OCI-LY1 (cell line): ENCODE data around the gene PPP2R3B.

Experiments used
- H2AFZ ChIP-seq: fragments of 200-600 bp; sonication (generic), shearing (Covaris generic); 2 replicates; pipeline ENCODE4 v1.6.0; 2014; ENCODE audit warnings: antibody characterized with exemption, mild to moderate bottlenecking, low read length
- H3F3A ChIP-seq: fragments of 200-600 bp; sonication (generic), shearing (Covaris generic); 2 replicates; pipeline ENCODE4 v1.6.0; 2014; ENCODE audit warnings: mild to moderate bottlenecking, antibody characterized with exemption, low read length, moderate library complexity; ENCODE audit not compliant: insufficient read depth
- H3K27ac ChIP-seq: fragments of 200-600 bp; sonication (generic); 2 replicates; pipeline ENCODE4 v1.5.1; 2014; ENCODE audit warnings: low read length, mixed run types, mild to moderate bottlenecking, low read depth; ENCODE audit not compliant: poor library complexity, severe bottlenecking
- H3K27me3 ChIP-seq: fragments of 200-600 bp; sonication (generic); 2 replicates; pipeline ENCODE4 v1.6.0; 2014; ENCODE audit warnings: antibody characterized with exemption, mild to moderate bottlenecking, low read length, moderate library complexity; ENCODE audit not compliant: insufficient read depth
- H3K36me3 ChIP-seq: fragments of 200-600 bp; sonication (generic); 2 replicates; pipeline ENCODE4 v1.6.1; 2014; ENCODE audit warnings: mild to moderate bottlenecking, antibody characterized with exemption, low read length, moderate library complexity, mixed read lengths; ENCODE audit not compliant: insufficient read depth
- H3K4me1 ChIP-seq: fragments of 200-600 bp; sonication (generic); 2 replicates; pipeline ENCODE4 v1.5.1; 2014; ENCODE audit warnings: mild to moderate bottlenecking, low read length, moderate library complexity; ENCODE audit not compliant: insufficient read depth, severe bottlenecking
- H3K4me2 ChIP-seq: fragments of 200-600 bp; sonication (generic), shearing (Covaris generic); 2 replicates; pipeline ENCODE4 v1.6.1; 2014; ENCODE audit warnings: low read length
- H3K4me3 ChIP-seq: fragments of 200-600 bp; sonication (generic); 2 replicates; pipeline ENCODE4 v1.5.1; 2014; ENCODE audit warnings: low read length, low read depth, mild to moderate bottlenecking, mixed read lengths; ENCODE audit not compliant: poor library complexity, severe bottlenecking
- H3K79me2 ChIP-seq: fragments of 200-600 bp; shearing (Covaris generic); 2 replicates; pipeline ENCODE4 v1.6.1; 2016; ENCODE audit warnings: mixed run types, low read length, mixed read lengths; ENCODE audit not compliant: insufficient read depth
- H3K9ac ChIP-seq: fragments of 200-600 bp; sonication (generic), shearing (Covaris generic); 2 replicates; pipeline ENCODE4 v1.6.1; 2014; ENCODE audit warnings: mild to moderate bottlenecking, low read length, mixed read lengths
- H3K9me2 ChIP-seq: fragments of 200-600 bp; sonication (generic), shearing (Covaris generic); 2 replicates; pipeline ENCODE4 v1.6.1; 2014; ENCODE audit warnings: low read depth, mild to moderate bottlenecking, low read length, mixed read lengths
- H3K9me3 ChIP-seq: fragments of 200-600 bp; shearing (Covaris generic); 2 replicates; pipeline ENCODE4 v1.6.1; 2014; ENCODE audit warnings: low read length, mixed read lengths
- H4K20me1 ChIP-seq: fragments of 200-600 bp; sonication (generic), shearing (Covaris generic); 2 replicates; pipeline ENCODE4 v1.6.0; 2016; ENCODE audit warnings: mild to moderate bottlenecking, low read length; ENCODE audit not compliant: insufficient read depth
- EZH2 ChIP-seq: fragments of 200-600 bp; sonication (generic), shearing (Covaris generic); IDR thresholded peaks from 2 replicates; pipeline ENCODE4 v1.8.0; 2017; ENCODE audit warnings: borderline replicate concordance, mixed run types, mild to moderate bottlenecking, antibody characterized with exemption, low read length, moderate library complexity, mixed read lengths
- TF ChIP-seq, protein P1 (sequence below): fragments of 200-600 bp; sonication (generic), shearing (Covaris generic); IDR thresholded peaks from 2 replicates; pipeline ENCODE4 v1.5.1; 2017; ENCODE audit warnings: mild to moderate bottlenecking, antibody characterized with exemption, low read length, moderate library complexity, mixed read lengths

The PPP2R3B gene

DNA sequence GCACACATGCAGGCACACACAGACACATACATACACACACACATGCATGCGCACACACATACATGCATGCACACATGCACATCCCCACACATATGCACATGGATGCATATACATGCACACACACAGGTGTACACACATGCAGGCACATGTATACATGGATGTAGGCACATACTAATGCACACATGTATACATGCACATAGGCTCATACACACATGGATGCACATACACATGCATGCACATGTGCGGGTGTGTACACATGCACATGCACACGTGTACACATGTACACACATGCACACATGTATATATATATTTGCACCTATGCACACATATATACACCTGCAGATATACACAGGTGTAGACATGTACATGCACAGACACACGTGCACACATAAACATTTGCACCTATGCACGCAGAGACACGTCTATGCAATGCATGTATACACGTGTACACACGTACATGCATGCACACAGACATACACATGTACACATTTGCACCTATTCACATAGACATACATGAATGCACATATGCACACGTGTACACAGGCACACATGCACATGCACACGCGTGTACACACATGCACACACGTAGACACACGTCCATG, 101.5 kb downstream of the PPP2R3B start:
- no peak overlapping the region for H3K9ac ChIP-seq
- no peaks in the 10 kb centered on the region for H3K79me2 ChIP-seq
- H3K36me3 ChIP-seq: peaks cover 54% of the 10 kb centered on the region

More for the DNA sequence above, 101.5 kb downstream of the PPP2R3B start:
- Histone ChIP-seq H3F3A (no peaks in the 10 kb centered on the region), H3K9me3 (no peaks in the 10 kb centered on the region), H3K4me3 (no peak overlapping the region), H3K27me3 (no peaks in the 10 kb centered on the region), H4K20me1 (no peaks in the 10 kb centered on the region), H3K4me1 (peaks cover 21% of the 10 kb centered on the region), H2AFZ (no peak overlapping the region), H3K4me2 (no peak overlapping the region), H3K9me2 (no peaks in the 10 kb centered on the region), H3K27ac (no peak overlapping the region)
- TF ChIP-seq, protein P1, sequence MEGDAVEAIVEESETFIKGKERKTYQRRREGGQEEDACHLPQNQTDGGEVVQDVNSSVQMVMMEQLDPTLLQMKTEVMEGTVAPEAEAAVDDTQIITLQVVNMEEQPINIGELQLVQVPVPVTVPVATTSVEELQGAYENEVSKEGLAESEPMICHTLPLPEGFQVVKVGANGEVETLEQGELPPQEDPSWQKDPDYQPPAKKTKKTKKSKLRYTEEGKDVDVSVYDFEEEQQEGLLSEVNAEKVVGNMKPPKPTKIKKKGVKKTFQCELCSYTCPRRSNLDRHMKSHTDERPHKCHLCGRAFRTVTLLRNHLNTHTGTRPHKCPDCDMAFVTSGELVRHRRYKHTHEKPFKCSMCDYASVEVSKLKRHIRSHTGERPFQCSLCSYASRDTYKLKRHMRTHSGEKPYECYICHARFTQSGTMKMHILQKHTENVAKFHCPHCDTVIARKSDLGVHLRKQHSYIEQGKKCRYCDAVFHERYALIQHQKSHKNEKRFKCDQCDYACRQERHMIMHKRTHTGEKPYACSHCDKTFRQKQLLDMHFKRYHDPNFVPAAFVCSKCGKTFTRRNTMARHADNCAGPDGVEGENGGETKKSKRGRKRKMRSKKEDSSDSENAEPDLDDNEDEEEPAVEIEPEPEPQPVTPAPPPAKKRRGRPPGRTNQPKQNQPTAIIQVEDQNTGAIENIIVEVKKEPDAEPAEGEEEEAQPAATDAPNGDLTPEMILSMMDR: no peak
- no peak for TF ChIP-seq EZH2
